Measurements from ENCODE around the gene CDKN1A. TPM values are rescaled to one million over a fixed set of nuclear protein-coding genes. Genes with fewer than 3 reads are reported as not detected.
"Not testable (repeated sequence)": the region's sequence is repeated elsewhere in the genome, so short reads cannot be mapped to it uniquely, and the experiment has no call there.

The CDKN1A gene
- total RNA-seq, 1 experiment from 2014 or later: 75.1 TPM

DNA sequence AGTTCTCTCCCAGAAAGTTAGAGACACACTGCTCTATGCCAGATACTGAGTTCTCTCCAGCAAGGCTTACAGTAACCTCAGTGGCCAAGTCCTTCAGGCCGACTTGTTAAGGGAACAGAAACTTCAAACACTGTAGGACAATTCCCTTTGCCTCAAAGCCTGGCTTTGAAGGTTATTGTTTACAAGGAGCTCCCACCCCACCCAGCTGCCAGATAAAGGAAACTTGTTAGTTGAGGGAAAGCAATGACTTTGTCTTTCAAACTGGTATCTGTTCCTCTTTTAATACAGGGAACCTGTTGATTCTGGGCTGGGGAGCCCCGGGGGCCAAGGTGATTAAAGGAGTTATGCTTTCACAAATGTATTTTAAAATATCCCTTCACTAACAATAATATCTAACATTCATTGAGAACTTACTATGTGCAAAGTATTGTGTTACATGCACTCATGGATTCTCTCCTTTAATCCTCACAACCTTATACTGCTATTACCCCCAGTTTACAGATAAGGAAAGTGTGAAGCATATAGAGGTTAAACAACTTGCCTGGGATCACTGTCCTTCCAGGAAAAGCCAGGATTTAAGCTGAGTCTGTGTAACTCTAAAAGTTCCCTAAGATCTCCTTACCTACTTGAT, 27.6 kb upstream of the CDKN1A start:
- H3K27me3 Mint-ChIP-seq (ENCODE audit: low read depth): no peaks in the 10 kb centered on the region; the same call in 1 of the 2 replicates
- no peak overlapping the region for H3K27ac Mint-ChIP-seq
- ATAC-seq: no peak
- H3K9me3 Mint-ChIP-seq: no peaks in the 10 kb centered on the region
- H3K4me1 Mint-ChIP-seq: peaks cover 17% of the 10 kb centered on the region
- TF ChIP-seq NR1H2 (CRISPR knock-in tag; IDR thresholded peaks at IDR 0.05): no peak
- ChIA-PET POLR2A (no interaction called here), CTCF (interaction anchor here (1.1 kb wide), 1 partner anchor 16 kb away, joined by 3 read pairs; no protein-coding TSS in a partner anchor)
- H3K36me3 Mint-ChIP-seq: no peaks in the 10 kb centered on the region
- no peak for DNase-seq (ENCODE audit: low spot score)
- H3K4me3 Mint-ChIP-seq: no peak overlapping the region

DNA sequence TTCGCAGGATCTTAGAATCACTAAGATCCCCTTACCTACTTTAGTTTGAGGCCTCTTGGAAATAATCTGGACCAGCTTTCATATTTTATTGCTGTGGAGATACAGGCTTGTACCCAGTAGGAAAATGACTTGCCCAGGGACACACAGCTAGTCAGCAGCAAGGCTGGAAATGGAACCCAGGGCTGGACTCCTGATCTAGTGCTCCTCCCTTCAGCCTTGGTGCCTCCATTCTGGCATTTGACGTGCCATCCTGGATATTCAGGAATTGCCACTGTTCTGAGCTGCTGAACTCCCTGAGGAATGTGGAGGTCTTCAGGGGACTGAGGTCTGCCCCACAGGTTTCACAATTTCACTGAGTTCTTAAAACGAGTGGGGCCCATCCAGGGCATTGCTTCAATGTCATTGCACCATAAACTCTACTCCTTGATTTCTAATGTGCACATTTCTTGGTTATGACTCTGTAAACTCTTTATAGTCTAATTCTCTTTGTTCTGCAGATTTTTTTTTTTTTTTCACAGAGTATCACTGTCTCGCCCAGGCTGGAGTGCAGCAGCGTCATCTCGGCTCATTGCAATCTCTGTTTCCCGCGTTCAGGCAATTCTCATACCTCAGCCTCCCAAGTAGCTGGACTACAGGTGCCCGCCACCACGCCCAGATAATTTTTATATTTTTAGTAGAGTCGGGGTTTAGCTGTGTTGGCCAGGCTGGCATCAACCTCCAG, 26.7 kb upstream of the CDKN1A start:
- Mint-ChIP-seq H3K4me1 (peaks cover 21% of the 10 kb centered on the region), H3K27me3 (ENCODE audit: low read depth) (no peaks in the 10 kb centered on the region), H3K4me3 (no peak overlapping the region), H3K9me3 (no peaks in the 10 kb centered on the region), H3K36me3 (no peaks in the 10 kb centered on the region), H3K27ac (no peak overlapping the region)
- TF ChIP-seq ZNF416 (CRISPR knock-in tag; IDR thresholded peaks at IDR 0.05) (no peak), ZNF232 (CRISPR knock-in tag; IDR thresholded peaks at IDR 0.05) (no peak)
- TF ChIP-seq, protein P1, sequence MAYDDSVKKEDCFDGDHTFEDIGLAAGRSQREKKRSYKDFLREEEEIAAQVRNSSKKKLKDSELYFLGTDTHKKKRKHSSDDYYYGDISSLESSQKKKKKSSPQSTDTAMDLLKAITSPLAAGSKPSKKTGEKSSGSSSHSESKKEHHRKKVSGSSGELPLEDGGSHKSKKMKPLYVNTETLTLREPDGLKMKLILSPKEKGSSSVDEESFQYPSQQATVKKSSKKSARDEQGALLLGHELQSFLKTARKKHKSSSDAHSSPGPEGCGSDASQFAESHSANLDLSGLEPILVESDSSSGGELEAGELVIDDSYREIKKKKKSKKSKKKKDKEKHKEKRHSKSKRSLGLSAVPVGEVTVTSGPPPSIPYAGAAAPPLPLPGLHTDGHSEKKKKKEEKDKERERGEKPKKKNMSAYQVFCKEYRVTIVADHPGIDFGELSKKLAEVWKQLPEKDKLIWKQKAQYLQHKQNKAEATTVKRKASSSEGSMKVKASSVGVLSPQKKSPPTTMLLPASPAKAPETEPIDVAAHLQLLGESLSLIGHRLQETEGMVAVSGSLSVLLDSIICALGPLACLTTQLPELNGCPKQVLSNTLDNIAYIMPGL (CRISPR knock-in tag; IDR thresholded peaks at IDR 0.05): no peak
- TF ChIP-seq, protein P2, sequence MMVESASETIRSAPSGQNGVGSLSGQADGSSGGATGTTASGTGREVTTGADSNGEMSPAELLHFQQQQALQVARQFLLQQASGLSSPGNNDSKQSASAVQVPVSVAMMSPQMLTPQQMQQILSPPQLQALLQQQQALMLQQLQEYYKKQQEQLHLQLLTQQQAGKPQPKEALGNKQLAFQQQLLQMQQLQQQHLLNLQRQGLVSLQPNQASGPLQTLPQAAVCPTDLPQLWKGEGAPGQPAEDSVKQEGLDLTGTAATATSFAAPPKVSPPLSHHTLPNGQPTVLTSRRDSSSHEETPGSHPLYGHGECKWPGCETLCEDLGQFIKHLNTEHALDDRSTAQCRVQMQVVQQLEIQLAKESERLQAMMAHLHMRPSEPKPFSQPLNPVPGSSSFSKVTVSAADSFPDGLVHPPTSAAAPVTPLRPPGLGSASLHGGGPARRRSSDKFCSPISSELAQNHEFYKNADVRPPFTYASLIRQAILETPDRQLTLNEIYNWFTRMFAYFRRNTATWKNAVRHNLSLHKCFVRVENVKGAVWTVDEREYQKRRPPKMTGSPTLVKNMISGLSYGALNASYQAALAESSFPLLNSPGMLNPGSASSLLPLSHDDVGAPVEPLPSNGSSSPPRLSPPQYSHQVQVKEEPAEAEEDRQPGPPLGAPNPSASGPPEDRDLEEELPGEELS (CRISPR knock-in tag; IDR thresholded peaks at IDR 0.05): no peak
- POLR2A ChIA-PET: interaction anchor here (0.7 kb wide), 1 partner anchor 1167 kb away, joined by 3 read pairs; no protein-coding TSS in a partner anchor
- no peak for DNase-seq (ENCODE audit: low spot score)
- no peak for ATAC-seq
- CTCF ChIA-PET: no interaction called here

DNA sequence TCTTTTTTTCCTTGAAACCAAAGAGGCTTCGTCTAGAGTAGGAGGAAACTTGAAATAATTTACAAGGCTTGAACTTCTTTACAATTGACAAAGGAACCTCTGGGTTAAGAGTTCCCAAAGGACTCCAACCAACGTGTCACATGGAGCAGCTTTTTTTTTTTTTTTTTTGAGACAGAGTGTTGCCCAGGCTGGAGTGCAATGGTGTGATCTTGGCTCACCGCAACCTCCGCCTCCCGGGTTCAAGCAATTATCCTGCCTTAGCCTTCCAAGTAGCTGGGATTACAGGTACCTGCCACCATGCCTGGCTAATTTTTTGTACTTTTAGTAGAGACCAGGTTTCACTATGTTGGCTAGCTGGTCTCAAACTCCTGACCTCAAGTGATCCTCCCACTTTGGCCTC, 24.0 kb upstream of the CDKN1A start:
- H3K4me3 Mint-ChIP-seq; H3K9me3 Mint-ChIP-seq; H3K27me3 Mint-ChIP-seq (ENCODE audit: low read depth); POLR2A ChIA-PET; H3K36me3 Mint-ChIP-seq; DNase-seq (ENCODE audit: low spot score); ATAC-seq; H3K27ac Mint-ChIP-seq: not testable (repeated sequence)
- peaks cover 19% of the 10 kb centered on the region for H3K4me1 Mint-ChIP-seq
- CTCF ChIA-PET: interaction anchor here (1.2 to 1.3 kb wide), 2 partner anchors 23 to 39 kb away, joined by 4 to 6 read pairs; no protein-coding TSS in a partner anchor

DNA sequence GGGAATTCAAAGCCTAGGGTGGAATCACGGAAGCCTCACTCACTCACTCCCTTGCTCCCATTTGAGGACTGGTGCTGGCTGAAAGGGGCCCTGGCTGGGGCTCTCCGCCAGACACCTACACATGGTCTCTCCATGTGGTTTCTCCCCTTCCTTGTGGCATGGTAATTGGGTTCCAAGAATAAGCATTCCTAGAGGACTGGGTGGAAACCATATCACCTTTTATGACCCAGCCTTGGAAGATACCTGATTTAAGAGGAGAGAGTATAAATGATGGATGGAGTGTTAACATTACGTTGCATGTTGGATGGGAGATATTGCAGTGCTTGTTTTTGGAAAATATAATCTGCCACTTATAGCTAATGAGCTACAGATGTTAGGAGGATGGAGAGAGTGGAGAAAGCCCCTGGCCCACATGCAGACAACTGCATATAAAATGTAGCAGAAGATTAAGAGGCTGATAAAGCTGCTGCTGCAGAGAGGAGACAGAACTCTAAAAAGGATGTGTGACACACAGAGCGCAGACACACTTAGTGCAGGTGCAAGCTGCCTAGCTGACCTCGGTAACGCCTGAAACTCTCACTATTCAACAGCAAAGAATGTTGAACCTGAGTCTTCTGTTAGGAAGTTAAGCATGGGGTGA, 23.3 kb upstream of the CDKN1A start:
- Mint-ChIP-seq H3K27me3 (ENCODE audit: low read depth) (0 out of 2 replicates have a peak, but pooled peaks cover 2% of the 10 kb centered on the region), H3K36me3 (no peaks in the 10 kb centered on the region), H3K27ac (no peak overlapping the region), H3K9me3 (no peaks in the 10 kb centered on the region), H3K4me1 (peaks cover 14% of the 10 kb centered on the region), H3K4me3 (no peak overlapping the region)
- CTCF ChIA-PET: interaction anchor here (1.0 to 1.3 kb wide), 3 partner anchors 19 to 40 kb away, joined by 3 to 6 read pairs (median 4); no protein-coding TSS in a partner anchor
- POLR2A ChIA-PET: no interaction called here
- ATAC-seq (no peak), DNase-seq (ENCODE audit: low spot score) (no peak)
- TF ChIP-seq, protein P2 (CRISPR knock-in tag; IDR thresholded peaks at IDR 0.05): no peak
- TF ChIP-seq GTF2I (CRISPR knock-in tag; conservative IDR thresholded peaks at IDR 0.05) (no peak), SMAD3 (CRISPR knock-in tag; IDR thresholded peaks at IDR 0.05; ENCODE audit: borderline replicate concordance) (no peak), HMGA2 (CRISPR knock-in tag; IDR thresholded peaks at IDR 0.05) (no peak), ZNF232 (CRISPR knock-in tag; IDR thresholded peaks at IDR 0.05) (no peak), JUN (CRISPR knock-in tag; IDR thresholded peaks at IDR 0.05) (no peak), NFYB (CRISPR knock-in tag; conservative IDR thresholded peaks at IDR 0.05; ENCODE audit: low read depth) (no peak)
- TF ChIP-seq, protein P3, sequence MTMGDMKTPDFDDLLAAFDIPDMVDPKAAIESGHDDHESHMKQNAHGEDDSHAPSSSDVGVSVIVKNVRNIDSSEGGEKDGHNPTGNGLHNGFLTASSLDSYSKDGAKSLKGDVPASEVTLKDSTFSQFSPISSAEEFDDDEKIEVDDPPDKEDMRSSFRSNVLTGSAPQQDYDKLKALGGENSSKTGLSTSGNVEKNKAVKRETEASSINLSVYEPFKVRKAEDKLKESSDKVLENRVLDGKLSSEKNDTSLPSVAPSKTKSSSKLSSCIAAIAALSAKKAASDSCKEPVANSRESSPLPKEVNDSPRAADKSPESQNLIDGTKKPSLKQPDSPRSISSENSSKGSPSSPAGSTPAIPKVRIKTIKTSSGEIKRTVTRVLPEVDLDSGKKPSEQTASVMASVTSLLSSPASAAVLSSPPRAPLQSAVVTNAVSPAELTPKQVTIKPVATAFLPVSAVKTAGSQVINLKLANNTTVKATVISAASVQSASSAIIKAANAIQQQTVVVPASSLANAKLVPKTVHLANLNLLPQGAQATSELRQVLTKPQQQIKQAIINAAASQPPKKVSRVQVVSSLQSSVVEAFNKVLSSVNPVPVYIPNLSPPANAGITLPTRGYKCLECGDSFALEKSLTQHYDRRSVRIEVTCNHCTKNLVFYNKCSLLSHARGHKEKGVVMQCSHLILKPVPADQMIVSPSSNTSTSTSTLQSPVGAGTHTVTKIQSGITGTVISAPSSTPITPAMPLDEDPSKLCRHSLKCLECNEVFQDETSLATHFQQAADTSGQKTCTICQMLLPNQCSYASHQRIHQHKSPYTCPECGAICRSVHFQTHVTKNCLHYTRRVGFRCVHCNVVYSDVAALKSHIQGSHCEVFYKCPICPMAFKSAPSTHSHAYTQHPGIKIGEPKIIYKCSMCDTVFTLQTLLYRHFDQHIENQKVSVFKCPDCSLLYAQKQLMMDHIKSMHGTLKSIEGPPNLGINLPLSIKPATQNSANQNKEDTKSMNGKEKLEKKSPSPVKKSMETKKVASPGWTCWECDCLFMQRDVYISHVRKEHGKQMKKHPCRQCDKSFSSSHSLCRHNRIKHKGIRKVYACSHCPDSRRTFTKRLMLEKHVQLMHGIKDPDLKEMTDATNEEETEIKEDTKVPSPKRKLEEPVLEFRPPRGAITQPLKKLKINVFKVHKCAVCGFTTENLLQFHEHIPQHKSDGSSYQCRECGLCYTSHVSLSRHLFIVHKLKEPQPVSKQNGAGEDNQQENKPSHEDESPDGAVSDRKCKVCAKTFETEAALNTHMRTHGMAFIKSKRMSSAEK (CRISPR knock-in tag; IDR thresholded peaks at IDR 0.05; ENCODE audit: borderline replicate concordance): no peak
- TF ChIP-seq, protein P4, sequence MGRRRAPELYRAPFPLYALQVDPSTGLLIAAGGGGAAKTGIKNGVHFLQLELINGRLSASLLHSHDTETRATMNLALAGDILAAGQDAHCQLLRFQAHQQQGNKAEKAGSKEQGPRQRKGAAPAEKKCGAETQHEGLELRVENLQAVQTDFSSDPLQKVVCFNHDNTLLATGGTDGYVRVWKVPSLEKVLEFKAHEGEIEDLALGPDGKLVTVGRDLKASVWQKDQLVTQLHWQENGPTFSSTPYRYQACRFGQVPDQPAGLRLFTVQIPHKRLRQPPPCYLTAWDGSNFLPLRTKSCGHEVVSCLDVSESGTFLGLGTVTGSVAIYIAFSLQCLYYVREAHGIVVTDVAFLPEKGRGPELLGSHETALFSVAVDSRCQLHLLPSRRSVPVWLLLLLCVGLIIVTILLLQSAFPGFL (CRISPR knock-in tag; IDR thresholded peaks at IDR 0.05; ENCODE audit: borderline replicate concordance): no peak

Measured in WTC11 (cell line).